C4-2B (cell line): ENCODE measurements around the gene SLC5A5.

Source experiments
- ZFX ChIP-seq: fragments of 450-650 bp; IDR thresholded peaks from 2 replicates; pipeline ENCODE4 v1.6.1; 2017
- TF ChIP-seq, protein P1 (sequence below): fragments of 450-650 bp; conservative IDR thresholded peaks from 2 replicates; pipeline ENCODE4 v1.5.1; 2017; ENCODE audit warnings: mild to moderate bottlenecking

DNA sequence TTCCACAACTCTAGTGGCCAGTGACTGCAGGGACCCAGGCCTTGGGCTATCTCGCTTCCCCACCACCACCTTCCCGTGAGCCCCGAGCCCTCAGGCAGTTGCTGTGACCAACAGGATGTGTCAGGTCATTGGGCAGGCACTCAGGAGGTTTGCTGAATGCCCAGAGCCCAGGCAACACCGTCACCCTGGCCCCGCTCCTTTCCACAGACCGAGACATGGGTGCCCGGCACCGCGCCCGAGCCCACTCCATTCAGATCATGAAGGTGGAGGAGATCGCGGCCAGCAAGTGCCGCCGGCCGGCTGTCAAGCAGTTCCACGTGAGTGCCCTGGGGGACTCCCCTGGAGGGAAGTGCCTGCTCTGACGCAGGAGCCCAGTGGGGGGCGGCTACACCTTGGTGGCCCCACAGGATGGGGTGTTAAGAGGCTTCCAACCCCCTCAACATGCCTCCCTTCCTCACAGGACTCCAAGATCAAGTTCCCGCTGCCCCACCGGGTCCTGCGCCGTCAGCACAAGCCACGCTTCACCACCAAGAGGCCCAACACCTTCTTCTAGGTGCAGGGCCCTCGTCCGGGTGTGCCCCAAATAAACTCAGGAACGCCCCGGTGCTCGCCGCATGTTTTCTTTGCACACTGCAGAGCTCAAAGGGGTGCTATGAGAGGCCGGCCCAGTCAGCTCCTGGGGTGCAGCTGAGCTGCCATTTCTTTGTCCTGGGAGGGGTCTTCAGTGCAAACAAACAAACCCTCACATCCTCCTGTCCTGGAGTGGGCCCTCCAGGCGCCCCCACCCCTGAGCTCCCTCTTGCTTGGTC lies 8.8 kb upstream of the SLC5A5 start:
- TF ChIP-seq, protein P1, sequence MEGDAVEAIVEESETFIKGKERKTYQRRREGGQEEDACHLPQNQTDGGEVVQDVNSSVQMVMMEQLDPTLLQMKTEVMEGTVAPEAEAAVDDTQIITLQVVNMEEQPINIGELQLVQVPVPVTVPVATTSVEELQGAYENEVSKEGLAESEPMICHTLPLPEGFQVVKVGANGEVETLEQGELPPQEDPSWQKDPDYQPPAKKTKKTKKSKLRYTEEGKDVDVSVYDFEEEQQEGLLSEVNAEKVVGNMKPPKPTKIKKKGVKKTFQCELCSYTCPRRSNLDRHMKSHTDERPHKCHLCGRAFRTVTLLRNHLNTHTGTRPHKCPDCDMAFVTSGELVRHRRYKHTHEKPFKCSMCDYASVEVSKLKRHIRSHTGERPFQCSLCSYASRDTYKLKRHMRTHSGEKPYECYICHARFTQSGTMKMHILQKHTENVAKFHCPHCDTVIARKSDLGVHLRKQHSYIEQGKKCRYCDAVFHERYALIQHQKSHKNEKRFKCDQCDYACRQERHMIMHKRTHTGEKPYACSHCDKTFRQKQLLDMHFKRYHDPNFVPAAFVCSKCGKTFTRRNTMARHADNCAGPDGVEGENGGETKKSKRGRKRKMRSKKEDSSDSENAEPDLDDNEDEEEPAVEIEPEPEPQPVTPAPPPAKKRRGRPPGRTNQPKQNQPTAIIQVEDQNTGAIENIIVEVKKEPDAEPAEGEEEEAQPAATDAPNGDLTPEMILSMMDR: no peak
- no peak for TF ChIP-seq ZFX
